Neuronal stem cell (in vitro differentiated cells): Measurements from ENCODE around the gene CACNA2D4.

Experiments
- DNase-seq: peaks from one replicate; pipeline ENCODE4 v3.0.0-alpha.2; 2013; ENCODE audit warnings: low spot score
- H2AFZ ChIP-seq: one replicate; pipeline ENCODE4 v1.6.1; 2013; ENCODE audit warnings: mild to moderate bottlenecking, low read length, inconsistent platforms
- H2AK5ac ChIP-seq: 2 replicates; pipeline ENCODE4 v1.6.1; 2013; ENCODE audit warnings: low read depth, mild to moderate bottlenecking, inconsistent platforms, low read length, moderate library complexity, mixed read lengths
- H2BK120ac ChIP-seq: 2 replicates; pipeline ENCODE4 v1.6.1; 2013; ENCODE audit warnings: low read depth, mild to moderate bottlenecking, inconsistent platforms, low read length, moderate library complexity, mixed read lengths
- H2BK12ac ChIP-seq: one replicate; pipeline ENCODE4 v1.6.1; 2013; ENCODE audit warnings: low read length, inconsistent platforms
- H2BK15ac ChIP-seq: 2 replicates; pipeline ENCODE4 v1.6.1; 2013; ENCODE audit warnings: mild to moderate bottlenecking, low read length, inconsistent platforms, mixed read lengths
- H2BK5ac ChIP-seq: one replicate; pipeline ENCODE4 v1.6.1; 2013; ENCODE audit warnings: inconsistent platforms, mild to moderate bottlenecking, low read length, moderate library complexity
- H3K14ac ChIP-seq: one replicate; pipeline ENCODE4 v1.6.1; 2013; ENCODE audit warnings: low read length, inconsistent platforms
- H3K18ac ChIP-seq: 2 replicates; pipeline ENCODE4 v1.6.1; 2013; ENCODE audit warnings: low read length, inconsistent platforms
- H3K23ac ChIP-seq: 2 replicates; pipeline ENCODE4 v1.6.1; 2013; ENCODE audit warnings: low read depth, mild to moderate bottlenecking, mixed read lengths, low read length, inconsistent platforms; ENCODE audit not compliant: poor library complexity
- H3K27ac ChIP-seq: replicated peaks from 3 replicates; pipeline ENCODE4 v1.5.1; 2013; ENCODE audit warnings: low read length, inconsistent platforms
- H3K27me3 ChIP-seq, 3 experiments: 2 replicates each; pipeline ENCODE4 v1.6.1; 2013; ENCODE audit warnings: low read length in 3 of 3, mild to moderate bottlenecking in 2 of 3, inconsistent platforms in 1 of 3, low read depth in 1 of 3, mixed read lengths in 1 of 3, moderate library complexity in 1 of 3; ENCODE audit not compliant: control insufficient read depth in 3 of 3, insufficient read depth in 3 of 3
- H3K36me3 ChIP-seq, 2 donors: replicated peaks in 1 of 2; 2 replicates each; pipeline ENCODE4 v1.6.1; 2013; ENCODE audit warnings: low read length in 2 of 2; ENCODE audit not compliant: control insufficient read depth in 2 of 2, insufficient read depth in 2 of 2
- H3K4ac ChIP-seq: 2 replicates; pipeline ENCODE4 v1.6.1; 2013; ENCODE audit warnings: inconsistent platforms, mild to moderate bottlenecking, low read length, moderate library complexity
- H3K4me1 ChIP-seq, 2 donors: 1 replicate in 1 of 2; 2 replicates in 1 of 2; pipeline ENCODE4 v1.6.1; 2013; ENCODE audit warnings: low read length in 2 of 2, low read depth in 1 of 2; ENCODE audit not compliant: control insufficient read depth in 2 of 2, insufficient read depth in 1 of 2
- H3K4me2 ChIP-seq: one replicate; pipeline ENCODE4 v1.6.1; 2013; ENCODE audit warnings: mild to moderate bottlenecking, low read length, inconsistent platforms; ENCODE audit not compliant: insufficient read depth, poor library complexity, severe bottlenecking
- H3K4me3 ChIP-seq, 2 donors: 2 replicates each; pipeline ENCODE4 v1.5.1; 2013; ENCODE audit warnings: low read length in 2 of 2, mild to moderate bottlenecking in 2 of 2, inconsistent platforms in 1 of 2, moderate library complexity in 1 of 2
- H3K79me1 ChIP-seq: one replicate; pipeline ENCODE4 v1.6.1; 2013; ENCODE audit warnings: low read depth, mild to moderate bottlenecking, inconsistent platforms, low read length, moderate library complexity
- H3K9ac ChIP-seq: one replicate; pipeline ENCODE4 v1.6.1; 2013; ENCODE audit warnings: mild to moderate bottlenecking, low read depth, low read length, inconsistent platforms; ENCODE audit not compliant: poor library complexity
- H3K9me3 ChIP-seq, 2 donors: replicated peaks in 1 of 2; 2 replicates each; pipeline versions ENCODE3 to v1.6.1; 2013; ENCODE audit warnings: low read length in 2 of 2, mild to moderate bottlenecking in 2 of 2, inconsistent platforms in 1 of 2, low read depth in 1 of 2, mixed read lengths in 1 of 2, moderate library complexity in 1 of 2; ENCODE audit not compliant: control insufficient read depth in 2 of 2, insufficient read depth in 1 of 2
- H4K8ac ChIP-seq: one replicate; pipeline ENCODE4 v1.6.1; 2013; ENCODE audit warnings: low read depth, mild to moderate bottlenecking, inconsistent platforms, low read length, moderate library complexity
- H4K91ac ChIP-seq: one replicate; pipeline ENCODE4 v1.6.1; 2013; ENCODE audit warnings: low read length, low read depth, mild to moderate bottlenecking, inconsistent platforms; ENCODE audit not compliant: poor library complexity
- WGBS, 2 donors: extraction: QIAGEN DNeasy Blood & Tissue Kit; methylation state at CpG; one replicate each; pipeline ENCODE4 v1.1.7; 2013; ENCODE audit warnings: missing lambda C conversion rate in 2 of 2, mixed read lengths in 1 of 2; ENCODE audit not compliant: insufficient read length in 2 of 2, insufficient replicate concordance in 1 of 2; ENCODE audit errors: extremely low coverage in 2 of 2; 5-methylcytosine and 5-hydroxymethylcytosine counted together

CACNA2D4 gene

DNA sequence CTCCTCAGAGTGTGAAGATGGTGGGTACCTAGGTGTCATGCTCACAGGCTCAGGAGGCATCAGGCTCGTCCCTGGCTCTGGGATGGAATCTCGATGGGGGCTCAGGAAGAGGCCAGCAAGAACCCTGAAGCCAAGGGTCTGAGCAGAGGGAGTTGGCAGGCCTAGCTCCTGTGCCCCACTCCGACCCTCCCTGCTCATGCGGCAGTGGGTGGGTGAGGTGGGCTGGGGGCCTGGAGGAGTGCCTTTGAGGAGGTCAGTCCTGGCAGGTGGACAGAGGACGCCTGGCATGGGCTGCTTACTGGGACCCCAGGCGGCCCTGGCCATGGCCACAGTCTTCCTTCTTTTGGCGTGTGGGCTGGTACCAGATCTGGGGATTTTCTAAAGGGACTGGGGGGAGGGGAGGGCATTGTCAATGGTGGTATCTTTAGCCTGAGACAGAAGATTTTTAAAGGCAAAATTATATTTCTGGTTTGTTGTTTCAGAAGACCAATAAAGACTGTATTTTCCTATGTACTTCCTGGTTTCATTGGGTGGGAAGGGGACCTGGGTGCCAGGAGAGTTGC is 82.1 kb downstream of the CACNA2D4 start:
- DNase-seq = no peak
- no CpG with 5 or more reads among the region's 7 CpGs for WGBS, 2 donors
- peak overlapping the region; percentile 56 for H2BK5ac ChIP-seq
- H3K4me3 ChIP-seq = no peak overlapping the region
- H2BK120ac ChIP-seq = no peak overlapping the region
- H3K14ac ChIP-seq = peak overlapping the region; percentile 4
- peak overlapping the region; percentile 83 for H3K18ac ChIP-seq
- no peak overlapping the region for H3K4me2 ChIP-seq
- peak overlapping the region; percentile 51 for H2BK15ac ChIP-seq
- H3K23ac ChIP-seq = peak overlapping the region; percentile 95
- no peak overlapping the region for H4K8ac ChIP-seq
- no peaks in the 10 kb centered on the region for H3K36me3 ChIP-seq
- peaks cover 0 to 38% (median 3%) of the 10 kb centered on the region in 3 experiments for H3K27me3 ChIP-seq
- no peak overlapping the region for H4K91ac ChIP-seq
- H2AK5ac ChIP-seq = peak overlapping the region; percentile 69
- no peak overlapping the region for H2BK12ac ChIP-seq
- H2AFZ ChIP-seq = no peak overlapping the region
- no peaks in the 10 kb centered on the region for H3K9me3 ChIP-seq
- no peaks in the 10 kb centered on the region for H3K79me1 ChIP-seq
- no peak overlapping the region for H3K27ac ChIP-seq
- peaks cover 10 to 39% of the 10 kb centered on the region in 2 donors for H3K4me1 ChIP-seq
- peak overlapping the region; percentile 63 for H3K9ac ChIP-seq
- no peak overlapping the region for H3K4ac ChIP-seq

DNA sequence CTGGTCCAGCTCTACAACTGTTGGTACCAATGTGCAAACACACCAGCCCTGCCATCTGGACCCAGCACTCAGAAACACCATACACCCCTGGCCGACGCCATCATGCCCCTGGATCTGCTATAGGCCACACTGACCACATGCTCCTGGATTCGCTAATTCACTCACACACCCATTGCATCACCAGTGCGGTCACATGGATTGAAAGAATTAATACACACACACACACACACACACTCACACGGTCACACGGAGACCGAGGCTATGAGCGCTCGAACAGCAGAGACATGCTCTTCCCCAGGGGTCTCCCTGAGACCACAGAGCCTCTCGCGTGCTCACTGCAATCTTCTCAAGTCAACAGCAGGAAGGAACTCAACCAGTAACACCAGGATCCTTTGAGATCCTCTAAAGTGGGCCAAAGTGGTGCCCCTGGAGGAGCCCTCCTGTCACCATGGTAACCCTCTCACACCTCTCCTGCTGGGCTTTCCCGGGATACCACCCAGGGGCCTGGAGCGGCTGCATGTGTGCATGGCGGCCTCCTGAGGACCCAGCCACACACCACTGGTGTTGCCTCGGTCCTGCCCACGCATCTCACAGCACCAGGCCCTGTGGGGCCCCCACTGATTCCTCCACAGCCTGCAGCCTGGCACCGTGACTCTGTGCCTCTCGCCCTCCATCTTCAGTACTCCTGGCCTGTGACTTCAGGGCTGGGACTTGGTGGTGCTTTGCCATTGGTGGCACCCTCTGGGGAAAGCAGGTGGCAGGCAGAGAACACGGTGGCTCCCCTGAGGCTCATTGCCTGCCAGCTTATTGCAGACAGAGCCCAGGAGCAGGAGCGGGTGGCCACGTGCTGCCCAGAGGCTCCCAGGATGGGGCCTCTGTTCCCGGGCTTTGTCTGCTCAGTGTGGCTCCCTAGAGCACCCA is 83.0 kb downstream of the CACNA2D4 start:
- no peaks in the 10 kb centered on the region for H3K79me1 ChIP-seq
- peak overlapping the region; percentile 2 for H3K18ac ChIP-seq
- H2AFZ ChIP-seq = no peak overlapping the region
- H3K4me3 ChIP-seq = no peak overlapping the region
- H4K91ac ChIP-seq = no peak overlapping the region
- H2BK5ac ChIP-seq = no peak overlapping the region
- no peaks in the 10 kb centered on the region for H3K36me3 ChIP-seq
- peaks cover 0 to 47% (median 9%) of the 10 kb centered on the region in 3 experiments for H3K27me3 ChIP-seq
- WGBS, 2 donors = no CpG with 5 or more reads among the region's 22 CpGs
- no peak overlapping the region for H3K27ac ChIP-seq
- H3K14ac ChIP-seq = peak overlapping the region; percentile 63
- H3K23ac ChIP-seq = peak overlapping the region; percentile 10
- no peak overlapping the region for H3K4me2 ChIP-seq
- H3K9ac ChIP-seq = peak overlapping the region; percentile 3
- no peak overlapping the region for H4K8ac ChIP-seq
- H2AK5ac ChIP-seq = peak overlapping the region; percentile 69
- no peak overlapping the region for H2BK120ac ChIP-seq
- no peak overlapping the region for H3K4ac ChIP-seq
- no peak overlapping the region for H2BK15ac ChIP-seq
- H2BK12ac ChIP-seq = no peak overlapping the region
- no peaks in the 10 kb centered on the region for H3K9me3 ChIP-seq
- no peak for DNase-seq
- H3K4me1 ChIP-seq = peaks cover 14 to 30% of the 10 kb centered on the region in 2 donors

DNA sequence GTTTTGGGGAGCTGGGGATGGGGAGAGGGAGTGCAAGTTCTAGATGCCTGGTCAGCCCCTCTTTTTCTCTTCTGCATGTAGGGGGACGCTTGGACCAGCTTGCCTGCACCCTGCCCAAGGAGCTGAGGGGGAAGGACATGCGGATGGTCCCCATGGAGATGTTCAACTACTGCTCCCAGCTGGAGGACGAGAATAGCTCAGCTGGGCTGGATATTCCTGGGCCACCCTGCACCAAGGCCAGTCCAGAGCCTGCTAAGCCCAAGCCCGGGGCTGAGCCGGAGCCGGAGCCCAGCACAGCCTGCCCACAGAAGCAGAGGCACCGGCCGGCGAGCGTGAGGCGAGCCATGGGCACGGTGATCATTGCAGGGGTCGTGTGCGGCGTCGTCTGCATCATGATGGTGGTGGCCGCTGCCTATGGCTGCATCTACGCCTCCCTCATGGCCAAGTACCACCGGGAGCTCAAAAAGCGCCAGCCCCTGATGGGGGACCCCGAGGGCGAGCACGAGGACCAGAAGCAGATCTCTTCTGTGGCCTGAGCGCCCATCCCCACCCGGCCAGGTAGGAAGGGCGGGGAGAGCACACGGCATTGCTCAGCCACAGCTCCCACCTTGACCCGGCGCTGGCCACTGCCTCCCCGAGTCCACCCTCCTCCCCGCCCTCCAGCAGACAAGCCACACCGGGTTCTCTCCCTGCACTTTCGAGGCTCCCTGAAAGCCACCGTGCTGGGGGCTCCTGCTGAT is 84.1 kb downstream of the CACNA2D4 start:
- H2BK15ac ChIP-seq = no peak overlapping the region
- no CpG with 5 or more reads among the region's 34 CpGs for WGBS, 2 donors
- H2BK12ac ChIP-seq = no peak overlapping the region

More for the DNA sequence above, 84.1 kb downstream of the CACNA2D4 start:
- H3K23ac ChIP-seq = peak overlapping the region; percentile 27
- peak overlapping the region; percentile 16 for H3K18ac ChIP-seq
- H3K27ac ChIP-seq = no peak overlapping the region
- no peak overlapping the region for H3K4me2 ChIP-seq
- H4K91ac ChIP-seq = no peak overlapping the region
- H3K9me3 ChIP-seq = no peaks in the 10 kb centered on the region
- DNase-seq = no peak
- no peak overlapping the region for H2AFZ ChIP-seq
- peaks cover 0 to 57% (median 14%) of the 10 kb centered on the region in 3 experiments for H3K27me3 ChIP-seq
- H3K4me3 ChIP-seq = no peak overlapping the region
- peak overlapping the region; percentile 7 for H4K8ac ChIP-seq
- no peaks in the 10 kb centered on the region for H3K79me1 ChIP-seq
- H3K14ac ChIP-seq = peak overlapping the region; percentile 89
- H2BK5ac ChIP-seq = no peak overlapping the region
- H2AK5ac ChIP-seq = no peak overlapping the region
- H3K36me3 ChIP-seq = no peaks in the 10 kb centered on the region
- no peak overlapping the region for H2BK120ac ChIP-seq
- peaks cover 14 to 22% of the 10 kb centered on the region in 2 donors for H3K4me1 ChIP-seq
- H3K9ac ChIP-seq = no peak overlapping the region
- no peak overlapping the region for H3K4ac ChIP-seq
